Measurements from ENCODE around the gene STAP1. TPM values are rescaled to one million over a fixed set of nuclear protein-coding genes. Genes with fewer than 3 reads are reported as not detected.
A peak's percentile ranks its signal among the peaks of the same experiment; 100 is the strongest.

Gene STAP1
- total and polyA plus RNA-seq, 12 donors: 0.15 to 0.97 TPM; not detected in 10

DNA sequence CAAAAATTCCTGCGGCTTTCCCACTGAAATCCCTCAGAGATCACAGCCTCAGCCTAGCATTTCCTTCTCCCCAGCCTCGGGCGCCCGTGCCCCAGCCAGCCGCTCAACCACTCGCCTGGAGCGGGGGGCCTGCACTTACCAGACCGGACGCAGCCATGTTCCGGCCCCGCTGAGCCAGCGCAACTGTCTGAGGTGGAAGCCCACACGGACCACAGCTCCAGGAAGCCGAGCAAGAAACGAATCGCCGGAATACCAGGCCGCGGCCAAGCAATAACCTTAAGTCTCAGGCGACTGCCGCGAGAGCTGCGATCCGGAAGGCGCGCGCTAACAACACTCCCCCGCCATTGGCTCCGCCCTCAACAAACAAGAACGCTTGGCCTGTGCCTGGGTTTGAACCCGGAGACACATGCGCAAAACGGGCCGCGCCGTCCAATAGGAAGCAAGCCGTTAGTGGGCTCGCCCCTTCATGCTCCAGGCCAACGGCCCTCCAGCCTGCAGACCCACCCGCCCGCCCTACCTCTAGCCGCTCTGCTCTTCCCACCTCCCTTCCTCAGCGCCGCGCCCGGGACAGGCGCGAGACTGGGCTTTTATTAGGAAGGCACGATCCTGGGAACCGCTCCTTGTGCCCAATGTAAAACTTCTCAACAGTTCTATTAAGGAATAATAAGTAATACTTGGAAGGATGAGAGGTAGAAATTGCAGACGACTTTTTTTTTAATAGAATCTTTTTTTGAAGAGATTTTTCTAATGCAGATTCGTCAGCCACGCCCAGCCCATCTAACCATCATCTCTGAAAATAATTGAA is 13.1 kb upstream of the STAP1 start, which contains the start of gene CENPC:
Gene CENPC, minus strand, starts transcription at position 305 of the 805 bp plus-strand sequence. Its CDS starts 148 bp downstream, at position 157.
- peak; percentile 96 to 97 for DNase-seq
- no peaks in the 10 kb centered on the region for H3K9me3 ChIP-seq
- peak; percentile 99 to 100 (median 100) for ATAC-seq
- H3K4me3 ChIP-seq: peak within 1 kb of the TSS; percentile 48 to 92 (median 79)
- TF ChIP-seq CTCF (IDR thresholded peaks at IDR 0.05): no peak
- peak within 1 kb of the TSS; percentile 28 to 98 (median 90) for H3K27ac ChIP-seq
- intact Hi-C loops (cut with DNase I): loop anchor here in 5 of 10 donors (5.0 to 10.0 kb wide), 4 partner anchors 79 to 799 kb away; partner anchors contain the start of gene UBA6 (in 3 of the 5)
- no peaks in the 10 kb centered on the region for H3K27me3 ChIP-seq
- H3K36me3 ChIP-seq: peaks cover 0 to 32% (median 0%) of the 10 kb centered on the region in 9 donors
- WGBS, 2 donors: 0% methylated on average over 53 of the region's 53 CpGs
- H3K4me1 ChIP-seq: peaks cover 0 to 39% (median 25%) of the 10 kb centered on the region in 9 donors

DNA sequence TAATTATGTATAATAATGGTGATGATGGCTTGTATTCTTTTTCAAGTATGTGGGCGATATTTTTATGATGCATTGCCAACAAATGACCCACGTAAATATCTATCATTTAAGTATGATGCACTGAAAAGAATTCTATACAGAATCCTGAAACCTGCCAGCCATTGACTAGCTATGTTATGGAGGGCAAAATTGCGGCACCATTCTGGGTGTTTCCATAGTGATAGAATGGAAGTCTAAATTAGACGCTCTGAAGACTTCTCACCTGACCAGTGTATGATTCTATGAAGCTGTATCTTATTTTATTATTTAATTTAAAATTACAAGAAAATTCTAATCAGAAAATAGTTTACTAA is 12.5 kb upstream of the STAP1 start:
- 43 to 47% methylated on average over 4 of the region's 4 CpGs for WGBS, 2 donors
- no peak for ATAC-seq
- DNase-seq: no peak
- Histone ChIP-seq H3K27me3 (no peaks in the 10 kb centered on the region), H3K4me1 (peaks cover 0 to 39% (median 25%) of the 10 kb centered on the region in 9 donors), H3K9me3 (no peaks in the 10 kb centered on the region), H3K36me3 (peaks cover 0 to 26% (median 0%) of the 10 kb centered on the region in 9 donors), H3K4me3 (peak overlapping the region in 9 of 10 donors; percentile 48 to 92 (median 83)), H3K27ac (peak overlapping the region; percentile 1 to 98 (median 90))
- intact Hi-C loops (cut with DNase I): loop anchor here in 5 of 10 donors (5.0 to 10.0 kb wide), 4 partner anchors 79 to 799 kb away; partner anchors contain the start of gene UBA6 (in 3 of the 5)
- TF ChIP-seq CTCF (IDR thresholded peaks at IDR 0.05): no peak

DNA sequence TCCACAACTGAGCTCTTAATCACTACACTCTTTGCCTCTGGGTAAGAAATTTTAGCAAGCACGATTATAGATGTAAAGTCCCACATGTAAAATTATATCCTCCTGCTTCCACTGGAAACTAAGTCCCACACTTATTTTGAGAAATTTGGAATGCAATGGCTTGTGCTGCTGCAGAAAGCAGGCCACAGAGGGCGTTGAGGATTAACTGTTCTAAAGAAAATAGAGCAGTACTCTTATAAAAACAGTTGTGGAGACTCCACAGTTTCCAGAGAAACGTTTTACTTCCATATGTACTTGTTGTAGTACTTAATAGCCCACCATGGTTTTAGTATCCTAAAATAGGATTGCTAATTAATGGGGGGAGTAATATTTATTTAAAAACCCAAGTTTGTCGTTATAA is 11.6 kb upstream of the STAP1 start:
- H3K9me3 ChIP-seq: no peaks in the 10 kb centered on the region
- H3K4me3 ChIP-seq: no peak overlapping the region
- no peak for DNase-seq
- WGBS, 2 donors: 61 to 67% methylated on average over 4 of the region's 4 CpGs
- H3K27me3 ChIP-seq: no peaks in the 10 kb centered on the region
- peaks cover 0 to 20% (median 0%) of the 10 kb centered on the region in 9 donors for H3K36me3 ChIP-seq
- ATAC-seq: no peak
- TF ChIP-seq CTCF (IDR thresholded peaks at IDR 0.05): no peak
- intact Hi-C loops (cut with DNase I): loop anchor here in 5 of 10 donors (5.0 to 10.0 kb wide), 4 partner anchors 78 to 798 kb away; partner anchors contain the start of gene UBA6 (in 3 of the 5)
- H3K27ac ChIP-seq: no peak overlapping the region
- peaks cover 0 to 32% (median 25%) of the 10 kb centered on the region in 9 donors for H3K4me1 ChIP-seq

DNA sequence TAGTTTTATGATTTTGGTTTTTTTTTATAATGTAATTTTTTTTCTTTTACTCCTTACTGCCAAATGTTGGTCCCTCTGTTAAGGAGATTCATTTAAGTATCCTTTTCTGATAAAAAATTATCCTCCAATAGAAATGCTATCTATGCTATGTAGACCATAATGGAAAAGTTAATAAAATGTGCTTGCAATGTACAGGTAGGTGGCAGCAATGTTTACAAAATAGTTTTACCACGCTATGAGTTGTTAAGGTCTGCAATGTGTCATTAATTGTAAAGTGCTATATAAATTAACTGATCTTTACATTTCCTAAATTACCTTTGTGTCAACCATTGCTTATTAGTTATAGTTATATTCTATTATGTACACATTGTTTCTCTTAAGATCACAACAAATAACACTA is 9.4 kb upstream of the STAP1 start:
- DNase-seq: no peak
- no peak overlapping the region for H3K27ac ChIP-seq
- TF ChIP-seq CTCF (IDR thresholded peaks at IDR 0.05): peak in 6 of 9 donors; percentile 17 to 41 (median 34)
- no peak overlapping the region for H3K4me3 ChIP-seq
- WGBS, 2 donors: 8 to 19% methylated on average over 1 of the region's 1 CpG
- peaks cover 0 to 12% (median 5%) of the 10 kb centered on the region in 9 donors for H3K4me1 ChIP-seq
- ATAC-seq: no peak
- H3K9me3 ChIP-seq: no peaks in the 10 kb centered on the region
- H3K36me3 ChIP-seq: no peaks in the 10 kb centered on the region
- intact Hi-C loops (cut with DNase I): loop anchor here in 5 of 10 donors (5.0 to 10.0 kb wide), 4 partner anchors 76 to 796 kb away; partner anchors contain the start of gene UBA6 (in 3 of the 5)
- H3K27me3 ChIP-seq: no peaks in the 10 kb centered on the region

All from heart right ventricle (tissue), 16 donors.